GM19324 (cell line): ENCODE results near the gene EARS2.

Experiments
- ATAC-seq: cut with Tn5 transposase; IDR thresholded peaks from one replicate; pipeline ENCODE4 v1.9.1; 2021; ENCODE audit warnings: mild to moderate bottlenecking, moderate library complexity; ENCODE audit not compliant: unreplicated experiment, low FRiP score

Gene EARS2

GRCh38 chr16:23509441-23509754 is 47.8 kb downstream of the EARS2 start:
- no peak for ATAC-seq

- ATAC-seq: no peak
Measured at GRCh38 chr16:23508589-23509440, 48.3 kb downstream of the EARS2 start.

- ATAC-seq: no peak
Measured at GRCh38 chr16:23506606-23506994, 50.5 kb downstream of the EARS2 start.

GRCh38 chr16:23505671-23506605 is 51.2 kb downstream of the EARS2 start:
- no peak for ATAC-seq

GRCh38 chr16:23505180-23505665 is 51.9 kb downstream of the EARS2 start:
- no peak for ATAC-seq

GRCh38 chr16:23504453-23505179 is 52.5 kb downstream of the EARS2 start:
- no peak for ATAC-seq

- no peak for ATAC-seq
Measured at GRCh38 chr16:23504076-23504452, 53.1 kb downstream of the EARS2 start.

- no peak for ATAC-seq
Measured at GRCh38 chr16:23502466-23502865, 54.7 kb downstream of the EARS2 start.

GRCh38 chr16:23501291-23501690 is 55.9 kb downstream of the EARS2 start:
- no peak for ATAC-seq

- ATAC-seq: no peak
Measured at GRCh38 chr16:23500862-23501225, 56.3 kb downstream of the EARS2 start.

GRCh38 chr16:23500212-23500861 is 56.8 kb downstream of the EARS2 start:
- ATAC-seq: no peak

- no peak for ATAC-seq
Measured at GRCh38 chr16:23499801-23500200, 57.3 kb downstream of the EARS2 start.

GRCh38 chr16:23498863-23499262 is 58.3 kb downstream of the EARS2 start:
- no peak for ATAC-seq

GRCh38 chr16:23497543-23497868 is 59.6 kb downstream of the EARS2 start:
- no peak for ATAC-seq

GRCh38 chr16:23496821-23497542 is 60.2 kb downstream of the EARS2 start:
- no peak for ATAC-seq

GRCh38 chr16:23495671-23496070 is 61.5 kb downstream of the EARS2 start:
- no peak for ATAC-seq

- no peak for ATAC-seq
Measured at GRCh38 chr16:23494188-23494587, 63.0 kb downstream of the EARS2 start.

- no peak for ATAC-seq
Measured at GRCh38 chr16:23491490-23492391, 65.4 kb downstream of the EARS2 start.

- no peak for ATAC-seq
Measured at GRCh38 chr16:23486480-23486879, 70.7 kb downstream of the EARS2 start.
